Astrocyte of the hippocampus (primary cell): Measurements from ENCODE around the gene BTBD2.

Experiments
- DNase-seq: peaks from one replicate; pipeline ENCODE4 v3.0.0; 2011; ENCODE audit warnings: low read depth, low spot score

BTBD2 gene

DNA sequence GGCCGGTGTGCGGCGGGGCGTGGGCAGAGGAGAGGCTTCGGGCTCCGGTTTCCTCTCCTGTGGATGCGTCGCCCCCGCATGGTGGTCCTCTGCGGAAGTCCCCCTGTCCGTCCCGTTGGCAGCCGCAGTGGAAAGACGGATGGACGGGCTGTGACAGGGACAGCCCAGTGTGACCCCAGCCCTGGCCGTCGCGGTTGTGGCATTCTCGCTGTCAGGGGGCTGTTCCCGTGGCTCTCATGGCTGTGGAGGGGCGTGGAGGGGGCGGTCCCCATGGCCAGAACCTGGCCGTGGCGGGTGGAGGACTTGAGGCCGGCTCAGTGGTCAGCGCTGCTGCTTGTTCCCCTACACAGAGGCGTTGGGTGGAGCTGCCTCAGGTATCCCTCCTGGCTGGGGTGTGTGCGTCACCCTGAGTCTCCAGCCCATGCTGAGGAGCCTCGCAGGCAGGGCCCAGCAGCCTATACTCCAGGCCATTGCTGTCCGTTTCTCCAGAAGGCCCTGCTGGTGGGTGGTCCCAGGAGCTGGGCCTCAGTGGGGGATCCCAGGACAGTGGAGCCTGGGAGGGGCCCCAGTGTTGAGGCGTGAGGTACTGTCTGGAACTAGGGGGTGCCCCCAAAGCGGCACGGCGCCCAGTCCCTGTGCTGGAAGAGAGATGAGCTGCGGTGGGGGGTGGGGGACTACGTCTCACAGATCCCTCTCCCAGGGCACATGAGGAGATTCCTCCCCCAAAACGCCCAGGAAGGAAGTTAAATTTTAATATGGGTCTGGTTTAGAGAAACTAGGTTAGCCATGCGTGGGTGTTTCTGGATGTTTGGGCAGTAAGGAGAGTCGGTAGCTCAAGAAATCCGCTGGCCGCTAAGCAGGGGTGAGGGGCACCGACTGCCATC, 54.3 kb downstream of the BTBD2 start:
- no peak for DNase-seq

DNA sequence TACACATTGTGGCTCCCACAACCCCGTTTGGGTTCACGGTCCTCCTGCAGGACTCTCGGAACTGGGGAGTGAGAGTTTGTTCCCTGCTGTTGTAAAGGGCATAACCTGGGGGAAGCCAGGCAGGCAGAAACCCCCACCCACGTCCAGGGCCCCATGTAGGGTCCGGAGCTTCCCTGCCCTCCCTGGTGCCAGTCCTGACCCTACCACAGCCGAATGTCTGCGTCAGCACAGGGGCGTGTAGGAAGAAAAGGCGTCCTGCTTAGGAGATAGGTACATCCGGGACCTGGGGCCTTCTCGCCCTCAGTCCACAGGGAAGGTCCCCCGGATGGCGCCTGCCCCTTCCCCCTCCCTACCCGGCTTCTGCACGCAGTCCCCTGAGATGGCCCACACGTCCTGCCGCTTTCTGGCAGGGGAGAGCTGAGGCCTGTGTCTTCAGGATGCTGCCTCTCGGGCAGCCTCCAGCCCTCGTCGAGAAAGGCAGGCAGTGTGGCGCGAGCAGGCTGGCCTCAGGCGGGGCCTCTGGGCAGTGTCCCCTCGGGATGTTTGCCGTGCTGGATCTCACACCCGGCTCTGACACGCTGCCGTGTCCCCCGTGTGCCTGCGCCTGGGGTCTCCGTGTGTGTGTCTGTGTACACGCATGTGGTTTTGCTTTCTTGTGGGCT, 55.5 kb downstream of the BTBD2 start:
- no peak for DNase-seq

DNA sequence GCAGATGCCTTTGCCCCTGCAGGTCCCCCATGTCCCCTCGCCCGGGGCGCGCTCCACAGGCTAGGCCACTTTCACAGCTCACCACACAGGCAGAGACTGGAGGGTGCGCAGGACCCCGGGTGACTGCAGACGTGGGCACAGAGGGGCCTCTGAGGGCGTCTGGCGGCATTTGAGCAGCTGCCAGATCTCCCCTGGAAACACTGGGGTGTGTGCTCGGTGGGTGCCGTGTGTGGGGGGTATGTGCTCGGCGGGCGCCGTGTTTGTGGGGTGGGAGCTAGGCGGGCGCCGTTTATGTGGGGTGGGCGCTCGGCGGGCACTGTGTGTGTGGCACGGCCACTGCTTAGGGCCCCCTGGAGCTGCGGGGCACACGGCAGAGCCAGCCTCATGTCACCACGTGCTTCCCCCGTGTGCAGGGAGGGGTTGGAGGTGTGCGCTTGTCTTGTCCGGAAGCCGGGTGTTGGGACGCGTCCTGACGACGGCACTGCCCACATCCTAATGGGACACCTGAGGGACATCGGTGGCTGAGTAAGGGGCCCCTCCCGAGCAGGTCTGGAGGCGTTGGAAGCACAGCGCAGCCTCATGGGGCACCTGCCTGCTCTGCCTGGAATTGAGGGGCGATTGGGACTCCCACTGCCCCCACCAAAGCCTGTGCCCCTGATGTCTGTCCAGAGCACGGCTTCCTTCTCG, 57.8 kb downstream of the BTBD2 start:
- no peak for DNase-seq

DNA sequence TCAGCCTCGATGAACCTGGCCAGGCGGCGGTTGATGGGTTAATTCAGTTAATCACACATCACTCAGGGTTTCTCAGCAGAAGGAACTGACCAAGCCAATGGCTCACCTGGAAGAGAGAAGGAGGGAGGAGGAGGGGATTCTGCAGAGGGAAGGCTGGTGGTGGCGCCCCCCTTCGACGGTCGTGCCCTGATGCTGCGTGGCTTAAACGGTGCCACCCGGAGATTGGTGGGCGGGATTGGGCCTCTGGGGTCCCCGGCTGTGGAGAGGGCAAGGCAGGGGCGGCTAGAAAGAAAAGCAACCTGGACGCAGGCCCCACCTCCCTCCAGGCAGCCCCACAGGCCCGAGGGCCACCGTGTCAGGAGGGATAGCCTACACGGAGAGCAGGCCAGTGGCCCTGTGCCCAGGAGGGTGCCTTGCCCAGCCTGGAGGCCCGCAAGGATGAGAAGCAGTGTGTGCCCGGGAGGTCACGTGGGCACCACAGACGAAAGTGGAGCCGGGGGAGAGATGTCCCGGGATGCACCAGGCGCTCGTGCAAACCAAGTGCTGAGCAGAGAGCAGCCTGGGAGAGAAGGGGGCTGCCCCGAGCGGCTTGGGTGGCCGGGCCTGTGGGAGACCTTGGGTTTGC, 58.5 kb downstream of the BTBD2 start:
- no peak for DNase-seq

DNA sequence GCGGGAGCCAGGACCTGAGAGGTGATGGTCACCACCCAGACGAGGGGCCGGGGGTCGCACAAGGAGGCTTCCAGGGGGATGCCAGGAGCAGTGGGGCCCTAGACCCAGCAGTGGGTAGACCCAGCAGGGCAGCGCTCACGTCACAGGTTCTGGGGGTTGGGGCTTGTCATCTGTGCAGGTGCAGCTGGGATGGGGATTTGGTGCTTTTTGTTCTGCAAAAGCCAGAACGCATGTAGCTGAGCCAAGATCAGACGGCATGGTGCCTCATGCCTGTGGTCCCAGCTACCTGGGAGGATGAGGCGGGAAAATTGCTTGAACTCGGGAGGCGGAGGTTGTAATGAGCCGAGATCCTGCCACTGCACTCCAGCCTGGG, 59.4 kb downstream of the BTBD2 start:
- DNase-seq: no peak

DNA sequence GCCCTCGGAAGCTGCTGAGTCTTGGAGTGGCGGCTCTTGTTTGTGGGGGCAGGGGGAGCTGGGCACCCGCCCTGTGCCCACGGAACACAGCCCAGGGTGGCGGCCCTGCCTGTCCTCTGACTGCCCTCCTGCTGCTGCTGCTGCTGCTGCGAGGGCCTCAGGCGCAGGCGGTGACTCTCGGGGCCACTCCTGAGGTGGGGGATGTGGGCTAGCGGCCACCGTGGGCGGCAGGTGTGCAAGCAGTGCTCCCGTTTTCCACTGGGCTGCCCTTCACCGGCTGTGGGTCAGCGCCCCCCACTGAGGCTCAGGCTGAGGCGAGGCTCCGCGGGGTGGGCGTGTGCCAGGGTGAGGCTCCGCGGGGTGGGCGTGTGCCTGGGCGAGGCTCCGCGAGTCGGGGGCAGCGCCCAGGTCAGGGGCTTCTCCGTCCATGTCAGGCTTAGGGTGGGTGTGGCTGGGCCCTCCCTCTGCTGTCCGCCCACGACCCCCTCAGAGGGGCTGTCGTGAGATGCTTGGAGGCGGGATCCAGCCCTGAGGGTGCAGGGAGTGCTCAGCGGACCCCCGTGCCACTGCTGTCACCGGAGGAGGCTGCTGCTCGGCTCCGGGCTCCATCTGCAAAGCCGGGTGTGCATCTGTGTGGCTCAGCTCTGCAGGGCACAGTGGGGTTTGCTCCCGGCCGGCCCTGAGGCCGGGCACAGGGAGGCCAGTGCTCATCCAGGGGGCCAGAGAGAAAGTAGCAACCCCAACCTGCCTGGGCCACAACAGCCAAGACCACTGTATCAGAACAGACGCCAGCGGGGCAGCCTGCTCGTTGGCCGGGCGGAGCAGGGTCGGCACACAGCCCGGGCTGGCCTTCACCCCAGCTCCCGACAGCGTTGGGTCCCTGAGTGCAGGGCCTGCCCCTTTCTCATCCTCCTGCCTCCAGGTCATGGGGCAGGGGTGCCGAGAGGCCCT, 60.1 kb downstream of the BTBD2 start:
- no peak for DNase-seq

DNA sequence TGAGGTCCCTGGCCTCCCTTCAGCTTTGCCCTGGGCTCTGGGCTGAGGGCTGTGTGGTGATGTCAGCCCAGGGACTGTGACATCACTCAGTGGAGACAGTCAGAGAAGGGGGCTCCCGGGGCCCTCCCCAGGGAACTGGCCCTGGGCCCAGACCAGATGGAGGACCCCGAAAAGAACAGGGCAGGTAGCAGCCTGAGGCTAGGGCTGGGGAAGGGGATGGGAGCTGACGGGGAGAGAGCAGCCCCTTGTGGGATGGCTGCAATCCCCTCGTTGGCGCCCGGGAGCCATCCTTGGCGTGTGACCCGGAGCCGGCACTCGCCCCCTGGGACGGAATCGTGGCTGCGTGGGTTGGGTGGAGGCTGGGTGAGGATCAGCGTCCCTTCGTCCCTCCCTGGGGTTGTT, 61.0 kb downstream of the BTBD2 start:
- no peak for DNase-seq

DNA sequence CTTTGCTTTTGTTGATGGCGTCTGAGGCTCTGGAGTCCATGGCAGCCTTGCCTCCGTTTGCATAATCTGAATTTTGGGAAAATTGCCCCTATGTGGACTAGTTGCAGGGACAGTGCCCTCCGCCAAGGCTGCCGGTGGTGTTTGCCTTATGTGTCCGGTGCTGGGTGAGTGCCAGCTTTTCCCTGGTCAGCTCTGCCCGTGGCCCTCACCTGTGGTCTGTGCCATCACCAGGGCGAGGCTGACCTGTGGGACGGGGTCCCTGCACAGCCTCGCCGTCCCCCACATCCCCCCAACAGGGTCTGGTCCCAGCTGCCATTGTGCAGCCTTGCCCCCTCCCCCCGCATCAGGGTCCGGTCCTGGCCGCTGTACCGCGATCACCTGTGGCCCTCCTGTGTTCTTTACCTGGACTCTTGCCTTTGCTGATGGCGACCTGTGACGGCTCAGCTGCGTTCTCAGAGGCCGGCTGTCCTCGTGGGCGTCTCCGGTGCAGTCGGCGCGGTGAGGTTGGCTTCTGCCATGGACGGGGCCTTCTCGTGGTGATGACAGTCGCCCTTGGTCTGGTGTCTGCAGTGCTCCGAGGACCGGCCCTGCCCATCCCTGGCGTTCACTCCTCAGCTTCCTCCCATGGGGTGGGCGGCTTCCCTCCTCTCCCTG, 61.9 kb downstream of the BTBD2 start:
- DNase-seq: no peak

DNA sequence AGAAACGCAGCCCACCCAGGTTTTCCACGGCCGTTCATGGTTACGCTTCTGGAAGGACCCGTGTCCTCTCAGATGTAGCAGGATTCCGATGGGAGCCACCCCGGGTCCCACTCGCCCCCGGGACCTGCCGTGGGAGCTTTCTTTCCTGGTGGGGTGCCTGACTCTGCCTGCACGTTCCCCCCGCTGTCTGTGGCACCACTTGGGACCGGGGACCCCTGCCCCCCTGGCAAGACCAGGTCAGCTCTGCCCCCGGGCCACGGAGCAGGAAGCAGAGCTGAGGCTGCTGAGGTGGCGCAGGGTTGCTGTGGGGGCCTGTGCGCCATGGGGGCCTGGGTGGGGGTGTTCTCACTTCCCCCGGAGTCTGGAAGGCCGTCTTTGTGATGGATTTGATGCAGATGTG, 62.5 kb downstream of the BTBD2 start:
- no peak for DNase-seq

DNA sequence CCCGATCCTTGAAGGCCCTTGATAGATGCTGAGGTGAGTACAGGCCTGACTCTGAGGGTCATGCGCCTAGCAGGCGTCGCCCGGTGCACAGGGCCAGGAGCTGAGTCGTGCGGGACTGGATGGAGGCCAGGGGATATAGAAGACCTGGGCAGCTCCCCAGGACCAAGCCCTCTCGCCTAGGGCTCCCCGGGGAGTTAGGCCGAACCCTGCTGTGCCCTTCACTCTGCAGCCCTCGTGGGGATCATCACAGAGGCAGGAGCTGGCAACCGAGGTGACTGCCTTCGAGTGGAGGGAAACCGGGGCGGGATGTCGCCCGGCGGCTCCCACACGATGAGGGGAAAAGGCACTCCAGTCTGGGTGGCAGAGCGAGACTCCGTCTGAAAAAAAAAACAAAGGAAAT, 62.9 kb downstream of the BTBD2 start:
- DNase-seq: no peak

DNA sequence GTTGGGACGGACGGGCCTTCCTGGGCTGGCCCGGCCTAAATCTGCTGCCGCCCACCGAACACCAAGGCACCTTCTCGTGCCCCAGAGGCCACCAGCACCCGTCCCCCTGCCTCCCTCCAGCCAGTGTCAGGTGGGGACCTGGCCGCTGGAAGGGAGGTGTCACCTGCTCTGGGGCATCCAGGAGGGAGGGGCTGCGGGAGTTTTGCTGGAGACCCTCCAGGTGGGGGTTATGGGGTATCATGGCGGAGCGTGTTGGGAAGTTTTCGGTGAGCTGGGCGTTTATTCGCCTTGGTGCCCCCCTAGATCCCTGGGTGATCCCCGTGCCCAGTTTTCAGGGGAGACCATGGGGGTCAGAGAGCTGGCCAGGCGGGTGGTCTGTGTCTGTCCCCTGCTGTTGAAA, 64.9 kb downstream of the BTBD2 start:
- DNase-seq: no peak

DNA sequence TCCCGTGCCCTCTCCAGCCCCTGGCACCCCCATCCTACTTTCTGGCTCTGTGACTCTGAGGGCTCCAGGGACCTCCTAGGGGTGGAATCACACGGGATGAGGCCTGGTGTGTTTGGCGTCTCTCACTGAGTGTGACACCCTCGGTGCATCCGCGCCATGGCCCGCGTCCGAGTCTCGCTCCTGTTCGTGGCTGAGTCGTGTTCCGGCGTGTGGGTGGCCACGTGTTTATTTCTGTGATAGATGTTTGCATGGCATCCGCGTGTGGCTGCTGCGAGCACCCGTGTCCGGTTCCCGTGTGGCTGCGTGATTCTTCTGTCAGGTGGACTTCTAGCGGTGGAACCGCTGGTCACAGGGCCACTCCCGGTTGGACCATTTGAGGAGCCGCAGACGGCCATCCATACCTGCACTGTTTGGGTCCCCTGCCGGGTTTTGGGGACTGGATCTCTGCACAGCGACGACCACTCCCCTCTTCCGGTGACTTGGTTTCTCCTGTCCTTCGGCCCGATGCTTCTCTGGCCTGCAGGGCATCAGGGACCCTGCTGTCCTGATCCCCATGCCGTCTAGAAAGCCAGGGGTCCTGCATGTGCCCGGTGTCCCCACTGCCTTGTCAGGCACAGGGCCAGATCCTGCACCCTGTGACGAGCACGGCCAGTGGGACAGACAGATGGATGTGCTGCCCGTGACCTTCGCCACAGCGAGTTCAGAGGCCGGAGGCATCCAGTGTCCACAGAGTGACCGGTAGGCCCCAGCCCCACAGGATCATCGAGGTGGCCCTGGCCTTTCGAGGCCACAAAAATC, 66.0 kb downstream of the BTBD2 start:
- DNase-seq: no peak

DNA sequence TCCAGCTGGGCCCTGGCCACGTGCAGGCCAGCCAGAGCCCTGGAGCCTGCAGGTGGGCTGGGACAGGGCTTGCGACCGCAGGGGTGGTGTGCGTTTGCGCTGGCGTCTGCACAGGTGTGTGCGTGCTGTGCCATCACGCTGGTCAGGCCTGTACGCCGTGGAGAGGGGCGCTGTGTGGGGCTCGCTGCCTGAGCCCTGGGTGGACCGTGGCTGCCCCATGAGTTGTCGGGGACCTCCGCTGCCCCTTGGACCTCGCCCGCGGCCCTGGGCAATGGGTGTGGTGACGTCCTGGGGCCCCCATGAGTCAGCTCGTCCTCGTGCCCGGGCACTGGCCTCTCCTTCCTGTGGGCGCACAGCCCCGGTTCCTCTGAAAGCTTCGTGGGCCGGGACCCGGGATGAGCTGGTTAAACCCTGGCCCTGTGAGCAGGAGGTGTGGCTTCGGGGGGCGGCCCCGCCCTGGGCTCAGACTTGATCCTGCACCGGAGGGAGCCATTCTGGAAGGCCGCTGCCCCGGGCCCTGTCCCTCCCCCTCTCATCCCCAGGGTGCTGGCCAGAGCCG, 67.8 kb downstream of the BTBD2 start:
- no peak for DNase-seq

DNA sequence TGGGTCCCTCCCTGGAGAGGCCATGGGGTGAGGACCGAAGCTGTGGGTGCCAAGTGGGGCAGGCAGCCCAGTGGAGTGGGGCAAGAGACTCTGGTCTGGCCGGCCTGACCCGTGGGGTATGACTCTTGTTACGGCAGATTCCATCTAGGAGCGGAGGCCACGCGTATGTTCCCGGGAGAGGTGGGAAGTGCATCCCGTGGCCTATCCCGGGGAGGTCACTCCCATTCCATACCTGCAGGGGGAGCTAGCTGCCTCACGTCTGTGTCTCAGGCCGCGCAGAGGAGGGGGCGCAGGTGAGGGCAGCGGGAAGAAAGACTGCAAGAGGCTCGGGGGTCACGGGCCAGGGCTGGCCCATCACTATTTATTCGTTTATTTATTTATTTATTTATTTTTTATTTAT, 69.6 kb downstream of the BTBD2 start:
- peak; percentile 38 for DNase-seq

DNA sequence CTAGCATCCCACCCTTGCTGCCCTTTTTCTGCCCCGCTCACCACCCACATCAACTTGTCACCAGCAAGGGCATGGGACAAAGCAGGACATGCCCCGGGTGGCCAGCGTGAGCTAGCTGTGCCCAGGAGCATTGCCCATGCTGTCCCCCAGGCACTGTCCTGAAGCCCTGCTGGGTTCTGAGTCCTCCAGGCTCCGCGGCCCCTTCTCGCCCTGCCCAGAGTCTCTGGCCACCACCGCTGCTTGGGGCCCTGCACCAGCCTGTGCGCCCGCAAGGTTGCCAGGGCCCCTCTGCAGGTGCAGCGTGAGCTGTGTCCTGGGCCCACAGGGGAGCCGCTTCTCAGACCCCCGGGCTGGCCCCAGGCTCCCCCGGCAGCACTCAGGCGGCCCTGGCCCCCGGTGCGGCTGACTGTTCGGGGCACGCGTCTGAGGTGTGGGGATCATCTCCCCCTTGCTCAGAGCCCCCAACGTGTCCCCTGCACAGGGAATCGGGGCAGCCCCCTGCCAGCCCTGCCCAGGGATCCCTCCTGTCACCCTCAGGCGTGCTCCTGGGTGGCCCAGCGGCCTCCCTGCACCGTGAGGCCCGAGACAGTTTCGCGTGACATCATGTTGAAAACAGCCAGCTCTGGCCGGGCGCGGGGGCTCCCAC, 70.5 kb downstream of the BTBD2 start:
- no peak for DNase-seq

DNA sequence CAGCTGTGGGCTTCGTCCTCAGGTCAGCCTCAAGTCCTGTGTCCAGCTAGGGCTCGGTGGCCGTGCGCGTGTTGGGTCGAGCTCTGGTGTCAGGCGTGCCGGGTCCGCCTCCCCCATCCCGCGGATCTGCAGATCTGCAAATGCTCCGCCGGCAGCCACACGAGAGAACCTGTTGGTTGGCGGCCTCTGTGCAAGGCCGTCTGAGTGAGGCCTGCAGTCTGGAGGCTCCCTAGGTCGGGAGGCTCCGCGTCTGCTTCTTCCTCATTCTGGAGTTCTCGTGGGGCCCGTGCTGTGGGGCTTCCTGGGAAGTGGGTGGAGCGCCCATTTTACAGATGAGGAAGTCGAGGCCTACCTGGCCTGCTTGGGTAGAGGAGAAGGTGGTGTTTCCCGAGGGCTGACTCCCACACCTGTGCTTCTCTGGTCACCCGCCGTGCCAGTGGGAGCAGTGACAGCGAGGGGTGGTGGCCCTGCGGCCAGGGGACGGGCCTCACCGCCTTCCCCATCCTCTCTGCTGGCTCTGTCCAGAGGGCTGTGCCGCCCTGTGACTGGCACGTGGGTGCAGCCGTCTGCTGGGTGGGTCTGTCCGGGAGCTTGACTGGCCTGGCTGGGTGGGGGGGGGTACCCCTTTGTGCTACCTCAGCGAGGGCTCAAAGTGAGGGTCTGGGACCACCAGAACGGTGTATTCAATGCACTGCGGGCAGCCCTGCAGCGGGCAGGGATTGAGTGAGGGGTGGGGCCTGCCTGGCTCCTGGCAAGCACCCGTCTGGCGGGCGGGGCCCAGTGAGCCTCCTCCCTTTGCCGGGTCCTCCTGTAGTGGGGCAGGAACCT, 71.2 kb downstream of the BTBD2 start:
- DNase-seq: no peak

DNA sequence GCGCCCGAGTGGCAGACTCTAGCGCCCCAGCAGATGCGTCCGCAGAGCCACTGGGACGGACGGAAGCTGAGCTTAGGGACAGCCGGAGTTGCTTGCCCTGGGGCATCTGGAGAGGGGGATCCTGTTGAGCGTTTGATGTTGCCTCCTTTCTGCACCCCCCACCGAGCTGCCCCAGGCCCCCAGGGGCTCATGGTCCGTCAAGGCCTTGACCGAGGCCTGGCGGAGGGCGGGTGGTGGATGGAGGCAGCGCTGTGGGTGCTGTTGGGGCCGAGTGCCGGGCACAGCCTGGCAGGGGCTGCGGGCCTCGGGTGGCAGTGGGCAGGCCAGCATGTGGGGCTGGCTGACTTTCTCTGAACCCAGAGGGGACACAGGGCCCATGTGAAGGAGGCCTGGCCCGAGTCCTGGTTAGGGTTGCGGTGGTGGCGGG, 71.8 kb downstream of the BTBD2 start:
- DNase-seq: no peak

DNA sequence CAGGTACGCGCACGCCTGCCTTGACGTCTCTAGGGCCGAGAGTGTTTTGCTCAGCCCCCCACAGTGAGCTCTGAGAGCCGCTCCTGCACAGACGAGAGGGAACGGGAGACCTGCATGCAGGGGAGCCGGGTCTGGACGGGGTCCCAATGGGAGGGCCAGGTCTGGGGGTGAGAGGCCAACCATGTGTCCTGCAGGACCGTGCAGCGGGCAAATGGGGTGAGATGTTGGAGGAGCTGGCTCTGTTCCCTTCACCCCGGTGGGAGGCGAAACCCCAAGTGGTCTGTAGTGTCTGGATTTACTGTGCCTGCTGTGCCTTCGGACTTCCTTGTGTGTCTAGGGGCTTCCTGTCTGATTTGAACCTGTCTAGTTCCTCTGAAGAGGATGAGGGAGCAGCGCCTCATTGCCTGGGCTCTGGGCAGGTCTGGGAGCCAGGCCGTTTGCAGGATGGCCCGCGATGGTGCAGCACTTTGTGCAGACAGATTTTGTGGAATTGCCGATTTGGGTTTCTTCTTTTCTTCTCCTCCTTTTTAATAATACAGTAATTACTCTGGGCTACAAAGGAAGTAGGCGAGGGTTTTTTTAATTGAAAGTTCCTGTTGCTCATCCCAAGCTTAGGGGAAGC, 72.5 kb downstream of the BTBD2 start:
- peak; percentile 41 for DNase-seq
